Measurements from ENCODE around the gene MEI1.
A peak's percentile ranks its signal among the peaks of the same experiment; 100 is the strongest.
"Not testable (repeated sequence)": the region's sequence is repeated elsewhere in the genome, so short reads cannot be mapped to it uniquely, and the experiment has no call there.

The MEI1 gene

GRCh38 chr22:41681616-41682015, 17.7 kb upstream of the MEI1 start:
- DNase-seq (ENCODE audit: low read depth in 4 of 4, low spot score in 1 of 4): no peak

- peak; percentile 55 to 77 (median 70) for DNase-seq (ENCODE audit: low read depth in 4 of 4, low spot score in 1 of 4)
Observed at GRCh38 chr22:41682033-41682807, 17.1 kb upstream of the MEI1 start.

GRCh38 chr22:41683052-41683451, 16.3 kb upstream of the MEI1 start:
- DNase-seq (ENCODE audit: low read depth in 4 of 4, low spot score in 1 of 4): no peak

GRCh38 chr22:41683616-41684015, 15.7 kb upstream of the MEI1 start:
- no peak for DNase-seq (ENCODE audit: low read depth in 4 of 4, low spot score in 1 of 4)

- no peak for DNase-seq (ENCODE audit: low read depth in 4 of 4, low spot score in 1 of 4)
Observed at GRCh38 chr22:41684194-41684593, 15.1 kb upstream of the MEI1 start.

- not testable (repeated sequence) for DNase-seq (ENCODE audit: low read depth in 4 of 4, low spot score in 1 of 4)
Observed at GRCh38 chr22:41686890-41687289, 12.4 kb upstream of the MEI1 start.

GRCh38 chr22:41687901-41688364, 11.4 kb upstream of the MEI1 start:
- no peak for DNase-seq (ENCODE audit: low read depth in 4 of 4, low spot score in 1 of 4)

- DNase-seq (ENCODE audit: low read depth in 4 of 4, low spot score in 1 of 4): peak; percentile 77 to 92 (median 86)
Observed at GRCh38 chr22:41688365-41689211, 10.7 kb upstream of the MEI1 start, which contains the start of gene SNU13. Gene SNU13, minus strand, starts transcription at chr22:41688867. Its CDS starts 71 bp downstream, at chr22:41688796.

- DNase-seq (ENCODE audit: low read depth in 4 of 4, low spot score in 1 of 4): no peak
Observed at GRCh38 chr22:41690476-41690875, 8.8 kb upstream of the MEI1 start.

- DNase-seq (ENCODE audit: low read depth in 4 of 4, low spot score in 1 of 4): no peak
Observed at GRCh38 chr22:41695211-41695610, 4.1 kb upstream of the MEI1 start.

- no peak for DNase-seq (ENCODE audit: low read depth in 4 of 4, low spot score in 1 of 4)
Observed at GRCh38 chr22:41696703-41697102, 2.6 kb upstream of the MEI1 start.

GRCh38 chr22:41697126-41697775, 2.1 kb upstream of the MEI1 start:
- peak; percentile 89 to 98 (median 96) for DNase-seq (ENCODE audit: low read depth in 4 of 4, low spot score in 1 of 4)

- no peak for DNase-seq (ENCODE audit: low read depth in 4 of 4, low spot score in 1 of 4)
Observed at GRCh38 chr22:41700108-41700364, 733 bp downstream of the MEI1 start.

- no peak for DNase-seq (ENCODE audit: low read depth in 4 of 4, low spot score in 1 of 4)
Observed at GRCh38 chr22:41702763-41703162, 3.5 kb downstream of the MEI1 start.

- DNase-seq (ENCODE audit: low read depth in 4 of 4, low spot score in 1 of 4): no peak
Observed at GRCh38 chr22:41709341-41709740, 10.0 kb downstream of the MEI1 start.

- no peak for DNase-seq (ENCODE audit: low read depth in 4 of 4, low spot score in 1 of 4)
Observed at GRCh38 chr22:41713004-41713403, 13.7 kb downstream of the MEI1 start.

GRCh38 chr22:41722496-41722895, 23.2 kb downstream of the MEI1 start:
- DNase-seq (ENCODE audit: low read depth in 4 of 4, low spot score in 1 of 4): no peak

GRCh38 chr22:41725510-41726110, 26.3 kb downstream of the MEI1 start:
- no peak for DNase-seq (ENCODE audit: low read depth in 4 of 4, low spot score in 1 of 4)

- no peak for DNase-seq (ENCODE audit: low read depth in 4 of 4, low spot score in 1 of 4)
Observed at GRCh38 chr22:41731609-41732008, 32.3 kb downstream of the MEI1 start.

GRCh38 chr22:41732096-41732772, 32.9 kb downstream of the MEI1 start:
- DNase-seq (ENCODE audit: low read depth in 4 of 4, low spot score in 1 of 4): no peak

GRCh38 chr22:41733241-41733640, 33.9 kb downstream of the MEI1 start:
- DNase-seq (ENCODE audit: low read depth in 4 of 4, low spot score in 1 of 4): not testable (repeated sequence)
